RWPE1 (cell line): ENCODE data around the gene TSFM.

Experiments used
- CTCF ChIA-PET: fragments of 350-600 bp; sonication (Branson Sonifier 250); formaldehyde crosslinking; extraction: SDS; loops from one replicate; lab custom pipeline; 2021; lab: Yijun Ruan, JAX
- POLR2A ChIA-PET: fragments of 400-600 bp; formaldehyde crosslinking; extraction: SDS; loops from one replicate; lab custom pipeline; 2020; ENCODE audit warnings: antibody characterized with exemption; ENCODE audit not compliant: low non-redundant PET; lab: Yijun Ruan, JAX
- DNase-seq: peaks from one replicate; pipeline ENCODE4 v3.0.0; 2012; ENCODE audit warnings: low spot score
- H3K27ac ChIP-seq: fragments of 450-650 bp; 2 replicates; pipeline ENCODE4 v1.5.1; 2017
- TF ChIP-seq, protein P1 (sequence below): fragments of 450-650 bp; conservative IDR thresholded peaks from 2 replicates; pipeline ENCODE4 v1.5.1; 2017; ENCODE audit warnings: low read depth, mild to moderate bottlenecking

TSFM gene

DNA sequence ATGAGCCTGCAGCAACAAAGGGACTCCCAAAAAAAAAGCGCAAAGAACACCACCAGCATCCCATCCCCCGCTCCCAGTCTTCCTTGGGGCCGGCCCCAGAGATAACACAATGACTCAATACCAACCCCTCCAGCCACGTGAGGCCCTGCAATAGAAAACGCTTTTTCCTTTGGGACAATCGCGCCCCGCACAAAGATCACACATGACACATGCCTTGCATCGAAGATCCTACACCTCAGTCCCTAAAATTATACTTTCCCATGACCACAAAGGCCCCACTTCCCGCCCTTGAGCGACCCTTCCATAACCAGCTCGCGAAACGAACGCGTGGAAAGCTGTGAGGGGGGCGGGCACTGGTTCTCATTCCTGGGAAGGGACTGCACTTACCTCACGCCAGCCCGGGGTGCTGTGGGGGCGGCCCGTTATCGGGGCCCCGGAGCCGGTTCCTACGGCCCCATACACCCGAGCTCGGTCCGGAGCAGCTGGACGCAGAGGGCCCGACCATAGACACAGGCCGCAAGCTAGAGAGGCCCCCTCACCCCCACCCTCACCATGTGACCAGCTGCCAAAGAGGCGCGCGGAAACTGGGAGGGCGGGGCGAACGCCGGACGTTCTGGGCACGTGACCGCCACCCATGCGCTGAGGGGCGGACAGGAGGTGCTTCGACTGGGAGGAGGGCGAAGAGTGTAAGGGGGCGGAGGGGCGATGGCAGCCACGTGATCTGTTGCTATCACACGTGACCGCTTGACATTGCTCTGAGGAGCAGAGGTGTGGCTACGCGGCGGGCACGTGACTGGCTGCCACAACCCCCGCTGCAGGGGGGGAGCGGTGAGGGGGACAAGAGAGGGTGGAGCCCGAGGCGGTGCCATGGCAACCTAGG, 30.6 kb upstream of the TSFM start, which contains the start of gene CDK4:
CDK4 (minus strand) TSS at position 523 of the 880 bp plus-strand sequence. CDS start 593 bp downstream, outside the sequence.
- CTCF ChIA-PET = interaction anchor here (0.8 kb wide), 1 partner anchor 26 kb away, joined by 3 read pairs; no protein-coding TSS in a partner anchor
- TF ChIP-seq, protein P1, sequence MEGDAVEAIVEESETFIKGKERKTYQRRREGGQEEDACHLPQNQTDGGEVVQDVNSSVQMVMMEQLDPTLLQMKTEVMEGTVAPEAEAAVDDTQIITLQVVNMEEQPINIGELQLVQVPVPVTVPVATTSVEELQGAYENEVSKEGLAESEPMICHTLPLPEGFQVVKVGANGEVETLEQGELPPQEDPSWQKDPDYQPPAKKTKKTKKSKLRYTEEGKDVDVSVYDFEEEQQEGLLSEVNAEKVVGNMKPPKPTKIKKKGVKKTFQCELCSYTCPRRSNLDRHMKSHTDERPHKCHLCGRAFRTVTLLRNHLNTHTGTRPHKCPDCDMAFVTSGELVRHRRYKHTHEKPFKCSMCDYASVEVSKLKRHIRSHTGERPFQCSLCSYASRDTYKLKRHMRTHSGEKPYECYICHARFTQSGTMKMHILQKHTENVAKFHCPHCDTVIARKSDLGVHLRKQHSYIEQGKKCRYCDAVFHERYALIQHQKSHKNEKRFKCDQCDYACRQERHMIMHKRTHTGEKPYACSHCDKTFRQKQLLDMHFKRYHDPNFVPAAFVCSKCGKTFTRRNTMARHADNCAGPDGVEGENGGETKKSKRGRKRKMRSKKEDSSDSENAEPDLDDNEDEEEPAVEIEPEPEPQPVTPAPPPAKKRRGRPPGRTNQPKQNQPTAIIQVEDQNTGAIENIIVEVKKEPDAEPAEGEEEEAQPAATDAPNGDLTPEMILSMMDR = no peak
- H3K27ac ChIP-seq = peak within 1 kb of the TSS; percentile 81
- peak; percentile 98 for DNase-seq
- POLR2A ChIA-PET = no interaction called here

- peak overlapping the region; percentile 81 for H3K27ac ChIP-seq
- ChIA-PET CTCF (no interaction called here), POLR2A (no interaction called here)
- DNase-seq = no peak
- TF ChIP-seq, protein P1 = no peak
Observed at GRCh38 chr12:57752668-57753000, 30.0 kb upstream of the TSFM start.

- no peak overlapping the region for H3K27ac ChIP-seq
- CTCF ChIA-PET = interaction anchor here (0.7 kb wide), 1 partner anchor 27 kb away, joined by 3 read pairs; no protein-coding TSS in a partner anchor
- POLR2A ChIA-PET = no interaction called here
- no peak for DNase-seq
- TF ChIP-seq, protein P1 = no peak
Observed at GRCh38 chr12:57753756-57754337, 28.7 kb upstream of the TSFM start.

DNA sequence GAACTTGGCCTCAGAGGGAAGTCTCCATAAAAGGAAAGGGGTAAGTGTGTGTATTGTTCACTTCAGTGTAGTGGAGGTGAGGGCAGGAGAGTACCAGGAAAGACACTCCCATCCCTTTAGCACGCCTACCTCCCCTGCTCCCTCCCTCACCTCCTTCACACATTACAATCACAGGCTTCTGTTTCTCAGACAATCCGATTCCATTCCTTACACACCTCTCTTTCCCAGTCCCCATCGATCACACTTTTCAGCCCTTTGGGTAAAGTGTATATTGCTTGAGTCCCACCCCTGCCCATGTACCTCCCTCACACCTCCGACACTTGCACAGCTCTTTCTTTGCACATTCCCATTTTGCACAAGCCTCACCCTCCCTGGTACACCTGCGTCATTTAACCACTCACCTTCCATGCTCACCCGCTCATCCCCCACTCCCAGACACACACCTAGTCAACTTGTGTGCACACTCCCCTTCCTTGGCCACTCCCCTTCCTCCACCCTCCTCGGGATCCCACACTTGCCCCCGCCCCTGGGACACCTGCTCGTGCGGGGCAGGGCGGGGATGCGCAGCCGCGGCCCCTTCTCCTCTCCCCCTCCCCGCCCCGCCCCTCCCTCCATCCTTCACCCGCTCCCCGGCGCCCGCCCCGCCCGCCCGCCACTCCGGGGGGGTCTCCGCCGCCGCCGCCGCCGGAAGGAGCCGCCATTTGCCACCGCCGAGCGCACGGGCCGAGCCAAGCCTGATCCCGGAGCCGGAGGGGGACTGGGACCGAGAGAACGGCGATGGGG, 28.0 kb upstream of the TSFM start, which contains the start of gene MARCHF9:
MARCHF9 (plus strand) TSS at position 693 of the 783 bp plus-strand sequence. CDS start 426 bp downstream, outside the sequence.
- H3K27ac ChIP-seq = peak within 1 kb of the TSS; percentile 79
- POLR2A ChIA-PET = no interaction called here
- CTCF ChIA-PET = interaction anchor here (0.7 kb wide), 1 partner anchor 28 kb away, joined by 3 read pairs; no protein-coding TSS in a partner anchor
- TF ChIP-seq, protein P1 = no peak
- peak; percentile 82 for DNase-seq

- CTCF ChIA-PET = no interaction called here
- POLR2A ChIA-PET = no interaction called here
- TF ChIP-seq, protein P1 = no peak
- DNase-seq = no peak
- peak overlapping the region; percentile 79 for H3K27ac ChIP-seq
Observed at GRCh38 chr12:57755194-57755453, 27.5 kb upstream of the TSFM start.
